NCI-H82 treated with DMSO at 0.1 percent for 48 hours (cell line): ENCODE measurements around the gene SLC7A1.

Source experiments
- DNase-seq: peaks from one replicate; lab custom pipeline; 2025; ENCODE audit not compliant: unreplicated experiment; lab: John Stamatoyannopoulos, UW

Gene SLC7A1

GRCh38 chr13:29465741-29466293 lies 129.7 kb downstream of the SLC7A1 start:
- no peak for DNase-seq

- DNase-seq, result no peak
Measured at GRCh38 chr13:29464105-29464679, 131.3 kb downstream of the SLC7A1 start.

GRCh38 chr13:29459813-29460355 lies 135.6 kb downstream of the SLC7A1 start:
- no peak for DNase-seq
